ENCODE measurements around the gene CLDN6. TPM values are rescaled to one million over a fixed set of nuclear protein-coding genes. Genes with fewer than 3 reads are reported as not detected.

Gene CLDN6
- total and polyA plus RNA-seq, 2 experiments from 2014 or later = 148 to 344 TPM

- H3K4me1 ChIP-seq (ENCODE audit: low read depth) = no peaks in the 10 kb centered on the region
- no peak for TF ChIP-seq CTCF (IDR thresholded peaks at IDR 0.05; ENCODE audit: low read depth, low read length)
These were observed 33.5 kb upstream of the CLDN6 start for GRCh38 chr16:3051494-3051893.

DNA sequence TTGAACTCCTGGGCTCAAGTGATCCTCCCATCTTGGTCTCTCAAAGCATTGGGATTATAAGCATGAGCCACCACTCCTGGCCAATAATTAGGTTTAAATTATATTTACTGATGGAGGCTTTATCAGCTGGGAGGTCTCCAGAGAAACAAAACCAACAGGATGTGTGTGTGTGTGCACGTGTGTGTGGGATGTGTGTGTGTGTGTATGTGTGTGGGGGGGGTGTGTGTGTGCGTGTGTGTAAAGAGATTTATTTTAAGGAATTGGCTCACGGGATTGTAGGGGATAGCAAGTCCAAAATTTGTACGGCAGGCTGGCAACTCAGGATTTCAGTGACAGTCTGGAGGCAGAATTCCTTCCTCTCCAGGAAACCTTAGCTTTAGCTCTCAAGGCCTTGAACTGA, 33.0 kb upstream of the CLDN6 start:
- no peak for TF ChIP-seq CTCF (IDR thresholded peaks at IDR 0.05; ENCODE audit: low read depth, low read length)
- no peaks in the 10 kb centered on the region for H3K9me3 ChIP-seq (ENCODE audit: low read depth)
- no peak overlapping the region for H3K4me3 ChIP-seq
- H3K27me3 ChIP-seq = peaks cover 37% of the 10 kb centered on the region
- H3K36me3 ChIP-seq = no peaks in the 10 kb centered on the region
- peak in 1 of 2 donors; percentile 5 for DNase-seq (ENCODE audit: low read depth in 1 of 2, low spot score in 1 of 2)
- H3K27ac ChIP-seq = no peak overlapping the region
- H3K4me1 ChIP-seq (ENCODE audit: low read depth) = no peaks in the 10 kb centered on the region

More at GRCh38 chr16:3051494-3051893, 33.5 kb upstream of the CLDN6 start:
- Histone ChIP-seq H3K4me3 (no peak overlapping the region), H3K27ac (no peak overlapping the region), H3K36me3 (no peaks in the 10 kb centered on the region), H3K9me3 (ENCODE audit: low read depth) (no peaks in the 10 kb centered on the region), H3K27me3 (peaks cover 32% of the 10 kb centered on the region)
- DNase-seq (ENCODE audit: low read depth in 1 of 2, low spot score in 1 of 2) = no peak

- peak in 1 of 2 donors; percentile 13 for DNase-seq (ENCODE audit: low read depth in 1 of 2, low spot score in 1 of 2)
- no peak for TF ChIP-seq CTCF (IDR thresholded peaks at IDR 0.05; ENCODE audit: low read depth, low read length)
- Histone ChIP-seq H3K27me3 (peaks cover 42% of the 10 kb centered on the region), H3K9me3 (ENCODE audit: low read depth) (no peaks in the 10 kb centered on the region), H3K27ac (no peak overlapping the region), H3K4me3 (no peak overlapping the region), H3K36me3 (no peaks in the 10 kb centered on the region), H3K4me1 (ENCODE audit: low read depth) (no peaks in the 10 kb centered on the region)
These were observed 32.5 kb upstream of the CLDN6 start for GRCh38 chr16:3050487-3050886.

DNA sequence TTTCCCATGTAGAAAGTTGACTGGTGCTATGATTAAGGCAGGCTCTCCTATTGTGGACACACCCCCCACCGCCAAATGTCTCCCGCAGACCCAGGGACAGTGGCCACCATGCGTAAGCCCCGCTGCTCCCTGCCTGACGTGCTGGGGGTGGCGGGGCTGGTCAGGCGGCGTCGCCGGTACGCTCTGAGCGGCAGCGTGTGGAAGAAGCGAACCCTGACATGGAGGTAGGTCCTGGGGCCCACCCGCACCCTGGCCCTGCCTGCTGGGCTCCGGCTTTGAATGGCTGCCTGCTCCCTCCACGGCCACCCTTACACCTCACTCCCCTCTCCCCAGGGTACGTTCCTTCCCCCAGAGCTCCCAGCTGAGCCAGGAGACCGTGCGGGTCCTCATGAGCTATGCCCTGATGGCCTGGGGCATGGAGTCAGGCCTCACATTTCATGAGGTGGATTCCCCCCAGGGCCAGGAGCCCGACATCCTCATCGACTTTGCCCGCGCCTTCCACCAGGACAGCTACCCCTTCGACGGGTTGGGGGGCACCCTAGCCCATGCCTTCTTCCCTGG, 32.0 kb upstream of the CLDN6 start:
- Histone ChIP-seq H3K27me3 (peaks cover 47% of the 10 kb centered on the region), H3K4me3 (no peak overlapping the region), H3K9me3 (ENCODE audit: low read depth) (no peaks in the 10 kb centered on the region), H3K36me3 (no peaks in the 10 kb centered on the region), H3K27ac (no peak overlapping the region), H3K4me1 (ENCODE audit: low read depth) (no peaks in the 10 kb centered on the region)
- DNase-seq (ENCODE audit: low read depth in 1 of 2, low spot score in 1 of 2) = no peak
- TF ChIP-seq CTCF (IDR thresholded peaks at IDR 0.05; ENCODE audit: low read depth, low read length) = no peak

DNA sequence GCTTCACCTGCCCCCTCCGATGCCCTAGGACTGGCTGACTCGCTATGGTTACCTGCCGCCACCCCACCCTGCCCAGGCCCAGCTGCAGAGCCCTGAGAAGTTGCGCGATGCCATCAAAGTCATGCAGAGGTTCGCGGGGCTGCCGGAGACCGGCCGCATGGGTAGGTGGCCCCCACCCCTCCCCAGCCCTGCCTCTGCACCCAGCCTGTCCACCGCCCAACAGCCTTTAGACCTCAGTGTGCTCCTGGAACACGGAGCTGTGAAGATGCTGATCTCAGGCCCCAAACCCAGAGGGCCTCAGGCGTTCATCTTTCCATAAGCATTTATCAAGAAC, 29.4 kb upstream of the CLDN6 start:
- peaks cover 69% of the 10 kb centered on the region for H3K27me3 ChIP-seq
- TF ChIP-seq CTCF (IDR thresholded peaks at IDR 0.05; ENCODE audit: low read depth, low read length) = no peak
- DNase-seq (ENCODE audit: low read depth in 1 of 2, low spot score in 1 of 2) = no peak

More for the DNA sequence above, 29.4 kb upstream of the CLDN6 start:
- Histone ChIP-seq H3K9me3 (ENCODE audit: low read depth) (no peaks in the 10 kb centered on the region), H3K4me1 (ENCODE audit: low read depth) (no peaks in the 10 kb centered on the region), H3K4me3 (no peak overlapping the region), H3K27ac (no peak overlapping the region), H3K36me3 (no peaks in the 10 kb centered on the region)

All from cardiac muscle cell (in vitro differentiated cells and primary cell).